Measurements from ENCODE around the gene TUBA4A. TPM values are rescaled to one million over a fixed set of nuclear protein-coding genes. Genes with fewer than 3 reads are reported as not detected.

Gene TUBA4A
- total and polyA plus RNA-seq, 2 of the 8 experiments (the other 6 are each of a cell fraction or from before 2014, with no cell fraction given) = 67.3 to 172 TPM

GRCh38 chr2:219214141-219214540, 39.6 kb downstream of the TUBA4A start (continued):
- TF ChIP-seq MAX (IDR thresholded peaks at IDR 0.05) (no peak), SRF (IDR thresholded peaks at IDR 0.05; ENCODE audit: low read depth, low read length) (no peak)

Measured in H1 (cell line).